A549 (cell line): ENCODE results near the gene ITPRID2. TPM values are rescaled to one million over a fixed set of nuclear protein-coding genes. Genes with fewer than 3 reads are reported as not detected.

Experiments
- ATAC-seq, 2 experiments: fragments of 200-7000 bp in 1 of 2; fragments of >200 bp in 1 of 2; cut with Nextera tagmentation in 1 of 2; cut with Tn5 transposase in 1 of 2; 3 replicates each; pipeline versions ENCODE4 v1.8.0 to v1.9.1; 2018 to 2020; ENCODE audit warnings: mild to moderate bottlenecking in 1 of 2, moderate library complexity in 1 of 2
- CTCF ChIA-PET: fragments of 300-600 bp; sonication (Branson Sonifier 250); formaldehyde crosslinking; extraction: SDS; loops from one replicate; lab custom pipeline; 2021; ENCODE audit warnings: antibody characterized with exemption, inconsistent platforms; lab: Yijun Ruan, JAX
- POLR2A ChIA-PET: fragments of 350-600 bp; formaldehyde crosslinking; extraction: SDS; loops from one replicate; lab custom pipeline; 2021; ENCODE audit warnings: antibody characterized with exemption, inconsistent platforms; lab: Yijun Ruan, JAX
- DNase-seq, 2 experiments: peaks; one replicate each; pipeline versions ENCODE4 v3.0.0 to v3.0.0-alpha.2; 2011 to 2016; ENCODE audit warnings: low read depth in 1 of 2, low spot score in 1 of 2
- FAIRE-seq: peaks from 2 replicates; lab custom pipeline; 2011; peaks lifted over from hg19 to GRCh38; lab: Jason Lieb, UNC
- H3K27ac ChIP-seq, 2 experiments: fragments of >200 bp; sonication (Bioruptor Twin); formaldehyde crosslinking; 3 replicates each; pipeline ENCODE4 v1.5.1; 2016 to 2017
- H3K4me1 ChIP-seq: fragments of >200 bp; sonication (Bioruptor Twin); formaldehyde crosslinking; 3 replicates; pipeline ENCODE4 v1.6.1; 2016
- H3K4me2 ChIP-seq: fragments of >200 bp; sonication (Bioruptor Twin); formaldehyde crosslinking; 3 replicates; pipeline ENCODE4 v1.6.1; 2016
- H3K4me3 ChIP-seq: fragments of >200 bp; sonication (Bioruptor Twin); formaldehyde crosslinking; 3 replicates; pipeline ENCODE4 v1.5.1; 2016
- H3K9me3 ChIP-seq: fragments of >200 bp; sonication (Bioruptor Twin); formaldehyde crosslinking; 3 replicates; pipeline ENCODE4 v1.6.1; 2016
- ATOH8 ChIP-seq: fragments of 250-450 bp; sonication (Bioruptor Pico); IDR thresholded peaks from 2 replicates; pipeline ENCODE4 v1.5.0; 2020; ENCODE audit warnings: low read depth, mild to moderate bottlenecking, moderate library complexity
- CHD2 ChIP-seq: fragments of 150-350 bp; IDR thresholded peaks from 2 replicates; pipeline ENCODE4 v1.6.1; 2014; ENCODE audit warnings: low read length; ENCODE audit not compliant: partially characterized antibody
- CHD4 ChIP-seq: fragments of 200-600 bp; sonication (generic); IDR thresholded peaks from 2 replicates; pipeline ENCODE4 v1.6.1; 2016; ENCODE audit warnings: antibody characterized with exemption, mild to moderate bottlenecking, borderline replicate concordance
- E2F6 ChIP-seq: IDR thresholded peaks from 2 replicates; pipeline ENCODE4 v1.6.1; 2012; ENCODE audit warnings: low read depth, borderline replicate concordance
- EHF ChIP-seq: fragments of 250-450 bp; sonication (Bioruptor Pico); IDR thresholded peaks from 2 replicates; pipeline ENCODE4 v1.5.0; 2020; ENCODE audit warnings: mild to moderate bottlenecking
- ESRRA ChIP-seq: fragments of 150-350 bp; IDR thresholded peaks from 2 replicates; pipeline ENCODE4 v1.6.1; 2014; ENCODE audit warnings: mild to moderate bottlenecking, low read length, borderline replicate concordance
- FOSB ChIP-seq: fragments of 250-450 bp; sonication (Bioruptor Pico); IDR thresholded peaks from 2 replicates; pipeline ENCODE4 v1.5.0; 2020; ENCODE audit warnings: mild to moderate bottlenecking, moderate library complexity
- FOXS1 ChIP-seq: fragments of 250-450 bp; sonication (Bioruptor Pico); IDR thresholded peaks from 2 replicates; pipeline ENCODE4 v1.5.0; 2020; ENCODE audit warnings: mild to moderate bottlenecking, moderate library complexity
- GATA3 ChIP-seq: IDR thresholded peaks from 2 replicates; pipeline ENCODE4 v1.6.1; 2012; ENCODE audit warnings: borderline replicate concordance
- HES2 ChIP-seq: fragments of >200 bp; sonication (Bioruptor Twin); formaldehyde crosslinking; IDR thresholded peaks from 2 replicates; pipeline ENCODE4 v1.6.1; 2016
- HMGXB4 ChIP-seq: fragments of 250-450 bp; sonication (Bioruptor Pico); IDR thresholded peaks from 2 replicates; pipeline ENCODE4 v1.5.0; 2021; ENCODE audit warnings: mild to moderate bottlenecking, moderate library complexity, borderline replicate concordance
- HOXB5 ChIP-seq: fragments of 250-450 bp; sonication (Bioruptor Pico); IDR thresholded peaks from 2 replicates; pipeline ENCODE4 v1.5.0; 2020; ENCODE audit warnings: mild to moderate bottlenecking, moderate library complexity
- JUN ChIP-seq, 2 experiments: fragments of >200 bp; sonication (Bioruptor Twin); formaldehyde crosslinking; IDR thresholded peaks; 2 replicates in 1 of 2; 3 replicates in 1 of 2; pipeline ENCODE4 v1.6.1; 2016 to 2017
- MAZ ChIP-seq: fragments of 150-350 bp; IDR thresholded peaks from 2 replicates; pipeline ENCODE4 v1.6.1; 2014; ENCODE audit warnings: antibody characterized with exemption, low read depth, low read length, borderline replicate concordance
- NFE2L2 ChIP-seq: fragments of 150-350 bp; conservative IDR thresholded peaks from 2 replicates; pipeline ENCODE4 v1.6.1; 2014; ENCODE audit warnings: low read length
- PHF8 ChIP-seq: fragments of 200-600 bp; sonication (generic); IDR thresholded peaks from 2 replicates; pipeline ENCODE4 v1.6.1; 2016; ENCODE audit warnings: low read depth, mild to moderate bottlenecking, antibody characterized with exemption, moderate library complexity, borderline replicate concordance
- POLR2A ChIP-seq: IDR thresholded peaks from 2 replicates; pipeline ENCODE4 v1.6.1; 2012; ENCODE audit warnings: mild to moderate bottlenecking, low read length
- RAD21 ChIP-seq, 2 experiments: fragments of >200 bp in 1 of 2; sonication (Bioruptor Twin) in 1 of 2; formaldehyde crosslinking in 1 of 2; IDR thresholded peaks in 1 of 2; conservative IDR thresholded peaks in 1 of 2; 2 replicates in 1 of 2; 3 replicates in 1 of 2; pipeline ENCODE4 v1.6.1; 2012 to 2018; ENCODE audit warnings: inconsistent platforms in 1 of 2
- RNF2 ChIP-seq: fragments of 200-600 bp; sonication (generic); IDR thresholded peaks from 2 replicates; pipeline ENCODE4 v1.6.1; 2016; ENCODE audit warnings: low read depth, mild to moderate bottlenecking, antibody characterized with exemption, moderate library complexity, borderline replicate concordance
- USF2 ChIP-seq: fragments of 450-650 bp; IDR thresholded peaks from 2 replicates; pipeline ENCODE4 v1.6.1; 2014; ENCODE audit warnings: antibody characterized with exemption
- ZNF302 ChIP-seq: fragments of 250-450 bp; sonication (Bioruptor Pico); IDR thresholded peaks from 2 replicates; pipeline ENCODE4 v1.9.0; 2021; ENCODE audit warnings: inconsistent platforms, mild to moderate bottlenecking, moderate library complexity
- ZSCAN20 ChIP-seq: fragments of 250-450 bp; sonication (Bioruptor Pico); IDR thresholded peaks from 2 replicates; pipeline ENCODE4 v1.8.0; 2022; ENCODE audit warnings: mild to moderate bottlenecking, moderate library complexity
- WGBS: methylation state at CpG from one replicate; pipeline ENCODE4 v1.1.6; 2017; ENCODE audit errors: missing lambda C conversion rate; 5-methylcytosine and 5-hydroxymethylcytosine counted together
- polyA plus RNA-seq, 4 experiments: library from polyadenylated mRNA; depleted of rRNA in 3 of 4; stranded (reverse); fragments of >200 nt; fragmentation: RNase III in 1 of 4; extraction: RNeasy Plus Mini Kit Qiagen cat#74134 plus additional on column Dnase treatment in 1 of 4; gene quantifications; 2 replicates in 3 of 4; 3 replicates in 1 of 4; pipeline ENCODE4 v1.2.3, GENCODE V29; 2011 to 2017

ITPRID2 gene
- polyA plus RNA-seq, 2 of the 4 experiments (the other 2 are of a cell fraction) = 43.3 to 94.3 TPM

GRCh38 chr2:181924336-181924735 is 32.8 kb downstream of the ITPRID2 start:
- Histone ChIP-seq H3K27ac (no peak overlapping the region), H3K4me2 (no peak overlapping the region), H3K9me3 (no peaks in the 10 kb centered on the region), H3K4me1 (no peaks in the 10 kb centered on the region), H3K4me3 (no peak overlapping the region)
- no peak for ATAC-seq
- 92% methylated on average over 2 of the region's 2 CpGs for WGBS
- no peak for DNase-seq
- CTCF ChIA-PET = interaction anchor here (1.4 to 2.3 kb wide), 2 partner anchors 20 to 182 kb away, joined by 3 to 5 read pairs; no protein-coding TSS in a partner anchor
- TF ChIP-seq EHF (CRISPR knock-in tag) (no peak), POLR2A (no peak), ESRRA (no peak), HOXB5 (CRISPR knock-in tag) (no peak), HES2 (no peak), ZSCAN20 (CRISPR knock-in tag) (no peak), RNF2 (no peak), E2F6 (no peak), MAZ (no peak), GATA3 (no peak), RAD21 (conservative IDR thresholded peaks at IDR 0.05 in 1 of 2, IDR thresholded peaks at IDR 0.05 in 1 of 2) (no peak), HMGXB4 (CRISPR knock-in tag) (no peak)
- FAIRE-seq = no peak
- POLR2A ChIA-PET = no interaction called here

GRCh38 chr2:181934694-181935093 is 43.2 kb downstream of the ITPRID2 start:
- Histone ChIP-seq H3K9me3 (no peaks in the 10 kb centered on the region), H3K4me1 (no peaks in the 10 kb centered on the region), H3K27ac (no peak overlapping the region), H3K4me3 (no peak overlapping the region), H3K4me2 (no peak overlapping the region)
- no peak for DNase-seq
- ChIA-PET CTCF (interaction anchor here (1.5 to 1.7 kb wide), 2 partner anchors 143 to 192 kb away, joined by 4 to 5 read pairs; no protein-coding TSS in a partner anchor), POLR2A (no interaction called here)
- no peak for FAIRE-seq
- peak in 1 of 2 experiments; percentile 28; a peak in 2 of 6 replicates for ATAC-seq
- TF ChIP-seq E2F6 = no peak
- TF ChIP-seq FOXS1 (CRISPR knock-in tag) = no peak
- no peak for TF ChIP-seq NFE2L2
- no peak for TF ChIP-seq ESRRA
- TF ChIP-seq ZNF302 (CRISPR knock-in tag) = no peak
- no peak for TF ChIP-seq PHF8
- no peak for TF ChIP-seq FOSB (CRISPR knock-in tag)
- TF ChIP-seq CHD2 = no peak
- TF ChIP-seq CHD4 = no peak
- TF ChIP-seq JUN (IDR thresholded peaks at IDR 0.05) = no peak
- TF ChIP-seq USF2 = no peak
- TF ChIP-seq ATOH8 (CRISPR knock-in tag) = no peak
- 83% methylated on average over 5 of the region's 5 CpGs for WGBS
